Peyer's patch (tissue), 4 donors: ENCODE measurements around the gene COG6.

Source experiments
- CTCF ChIP-seq, 6 experiments: fragments of 450-650 bp in 4 of 6; fragments of 200-600 bp in 2 of 6; sonication (generic) in 1 of 6; IDR thresholded peaks; one replicate each; pipeline ENCODE4 v1.5.1; 2017 to 2019; ENCODE audit warnings: antibody characterized with exemption in 6 of 6, mild to moderate bottlenecking in 3 of 6, moderate library complexity in 1 of 6
- POLR2A ChIP-seq, 2 donors: fragments of 450-650 bp; IDR thresholded peaks; one replicate each; pipeline ENCODE4 v1.5.1; 2017; ENCODE audit warnings: antibody characterized with exemption in 2 of 2, mild to moderate bottlenecking in 2 of 2, moderate library complexity in 2 of 2

GRCh38 chr13:39672378-39673132, 17.1 kb downstream of the COG6 start:
- TF ChIP-seq CTCF (IDR thresholded peaks at IDR 0.05), result no peak
- TF ChIP-seq POLR2A (IDR thresholded peaks at IDR 0.05), result no peak
